Measurements from ENCODE around the gene SH3RF3. TPM values are rescaled to one million over a fixed set of nuclear protein-coding genes. Genes with fewer than 3 reads are reported as not detected.

SH3RF3 gene
- polyA plus RNA-seq, 1 of the 3 experiments (the other 2 are of a cell fraction) = 1.9 TPM

GRCh38 chr2:109244304-109244582, 115.2 kb downstream of the SH3RF3 start:
- no peak for TF ChIP-seq POLR2AphosphoS5 (IDR thresholded peaks at IDR 0.05; ENCODE audit: low read depth, low read length)
- TF ChIP-seq ELF1 (IDR thresholded peaks at IDR 0.05) = no peak
- no peak for TF ChIP-seq REST (IDR thresholded peaks at IDR 0.05; ENCODE audit: low read depth, low read length)
- no peak for TF ChIP-seq GATA2 (CRISPR knock-in tag; IDR thresholded peaks at IDR 0.05)
- TF ChIP-seq CHD2 (IDR thresholded peaks at IDR 0.05; ENCODE audit: low read length, partially characterized antibody) = no peak
- no peak for TF ChIP-seq IRF3 (IDR thresholded peaks at IDR 0.05; ENCODE audit: low read depth, low read length)
- no peak for TF ChIP-seq FOXJ3 (CRISPR knock-in tag; IDR thresholded peaks at IDR 0.05)
- no peak for TF ChIP-seq NFIC (IDR thresholded peaks at IDR 0.05; ENCODE audit: borderline replicate concordance)
- TF ChIP-seq SMC3 (IDR thresholded peaks at IDR 0.05; ENCODE audit: low read depth, low read length) = no peak
- no peak for TF ChIP-seq MEF2A (IDR thresholded peaks at IDR 0.05; ENCODE audit: borderline replicate concordance, low read depth)
- TF ChIP-seq MAX (IDR thresholded peaks at IDR 0.05; ENCODE audit: low read depth) = no peak
- H3K9me3 ChIP-seq = no peaks in the 10 kb centered on the region
- peaks cover 22% of the 10 kb centered on the region for H3F3A ChIP-seq (replicated peaks; ENCODE audit: insufficient read depth)
- no peaks in the 10 kb centered on the region for H3K9me2 ChIP-seq
- H3K4me2 ChIP-seq = no peak overlapping the region
- no peaks in the 10 kb centered on the region for H3K27me3 ChIP-seq (ENCODE audit: insufficient read depth)
- no peaks in the 10 kb centered on the region for H4K20me1 ChIP-seq (ENCODE audit: insufficient read depth)
- no peaks in the 10 kb centered on the region for H3K36me3 ChIP-seq (replicated peaks in 1 of 2; ENCODE audit: control insufficient read depth in 1 of 2, insufficient read depth in 2 of 2, low read length in 1 of 2)
- ChIA-PET POLR2A (no interaction called here), CTCF (no interaction called here)
- H3K79me2 ChIP-seq (ENCODE audit: insufficient read depth) = peaks cover 57% of the 10 kb centered on the region
- H3K4me3 ChIP-seq (ENCODE audit: low read depth in 2 of 2, low read length in 1 of 2) = no peak overlapping the region
- no peak for DNase-seq
- H3K9ac ChIP-seq = no peak overlapping the region
- no peak overlapping the region for H2AFZ ChIP-seq (ENCODE audit: low read depth)
- H3K27ac ChIP-seq (ENCODE audit: low read depth in 2 of 2, low read length in 1 of 2) = no peak overlapping the region
- peaks cover 19 to 30% of the 10 kb centered on the region in 2 experiments; a peak in 3 of 4 replicates for H3K4me1 ChIP-seq (ENCODE audit: control insufficient read depth in 1 of 2, insufficient read depth in 2 of 2, low read depth in 1 of 2, low read length in 1 of 2)

- H3F3A ChIP-seq (replicated peaks; ENCODE audit: insufficient read depth) = peaks cover 16% of the 10 kb centered on the region
- no peaks in the 10 kb centered on the region for H3K36me3 ChIP-seq (replicated peaks in 1 of 2; ENCODE audit: control insufficient read depth in 1 of 2, insufficient read depth in 2 of 2, low read length in 1 of 2)
- POLR2A ChIA-PET = no interaction called here
- no peak overlapping the region for H3K9ac ChIP-seq
- DNase-seq = no peak
- no peaks in the 10 kb centered on the region for H4K20me1 ChIP-seq (ENCODE audit: insufficient read depth)
- no peaks in the 10 kb centered on the region for H3K9me3 ChIP-seq
- no peaks in the 10 kb centered on the region for H3K27me3 ChIP-seq (ENCODE audit: insufficient read depth)
- H3K27ac ChIP-seq (ENCODE audit: low read depth in 2 of 2, low read length in 1 of 2) = no peak overlapping the region
- H3K4me1 ChIP-seq (ENCODE audit: control insufficient read depth in 1 of 2, insufficient read depth in 2 of 2, low read depth in 1 of 2, low read length in 1 of 2) = peaks cover 19 to 24% of the 10 kb centered on the region in 2 experiments; a peak in 3 of 4 replicates
- no peaks in the 10 kb centered on the region for H3K9me2 ChIP-seq
- H3K4me3 ChIP-seq (ENCODE audit: low read depth in 2 of 2, low read length in 1 of 2) = no peak overlapping the region
- H2AFZ ChIP-seq (ENCODE audit: low read depth) = no peak overlapping the region
- H3K4me2 ChIP-seq = no peak overlapping the region
- H3K79me2 ChIP-seq (ENCODE audit: insufficient read depth) = peaks cover 57% of the 10 kb centered on the region
- CTCF ChIA-PET = no interaction called here
- WGBS (ENCODE audit: low lambda C conversion rate) = 94% methylated on average over 2 of the region's 4 CpGs
- TF ChIP-seq MAX (IDR thresholded peaks at IDR 0.05; ENCODE audit: low read depth) = no peak
- no peak for TF ChIP-seq ZBTB33 (IDR thresholded peaks at IDR 0.05; ENCODE audit: borderline replicate concordance, low read depth)
- no peak for TF ChIP-seq EZH2phosphoT487 (IDR thresholded peaks at IDR 0.05; ENCODE audit: borderline replicate concordance, low read depth)
- TF ChIP-seq USF2 (IDR thresholded peaks at IDR 0.05; ENCODE audit: borderline replicate concordance, low read depth, low read length) = no peak
- no peak for TF ChIP-seq GATA2 (CRISPR knock-in tag; IDR thresholded peaks at IDR 0.05)
- no peak for TF ChIP-seq MXI1 (IDR thresholded peaks at IDR 0.05; ENCODE audit: low read depth, low read length)
- TF ChIP-seq FOXJ3 (CRISPR knock-in tag; IDR thresholded peaks at IDR 0.05) = no peak
- TF ChIP-seq GABPA (IDR thresholded peaks at IDR 0.05; ENCODE audit: low read depth) = no peak
- TF ChIP-seq PBX3 (IDR thresholded peaks at IDR 0.05) = no peak
Measured at GRCh38 chr2:109244750-109245382, 115.9 kb downstream of the SH3RF3 start.

All from SK-N-SH (cell line).